NCI-H69 (cell line): ENCODE measurements around the gene CA10.

Experiments used
- DNase-seq: peaks from one replicate; lab custom pipeline; 2025; lab: John Stamatoyannopoulos, UW

CA10 gene

GRCh38 chr17:51647067-51647466, 511.4 kb downstream of the CA10 start:
- no peak for DNase-seq

DNA sequence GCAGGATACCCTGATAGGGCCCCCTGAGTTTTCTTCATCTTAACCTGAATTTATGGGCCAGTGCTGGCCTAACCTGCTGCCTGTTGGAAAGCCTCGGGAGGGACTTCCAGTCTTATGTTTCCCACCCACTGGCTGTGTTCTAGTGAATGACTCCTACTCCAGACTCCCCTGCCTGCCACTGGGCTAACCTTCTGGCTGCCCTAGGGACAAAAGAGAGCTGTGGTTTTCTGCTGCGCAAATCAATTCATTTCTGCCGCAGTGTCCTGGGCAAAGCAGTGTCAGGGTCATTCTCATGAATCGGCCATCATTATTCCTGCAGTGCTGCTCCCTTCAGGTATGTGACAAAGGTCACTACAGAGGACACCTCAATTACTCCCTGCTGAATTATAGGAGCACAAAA, 512.0 kb downstream of the CA10 start:
- no peak for DNase-seq

- DNase-seq: no peak
Observed at GRCh38 chr17:51645056-51645455, 513.5 kb downstream of the CA10 start.

GRCh38 chr17:51643702-51644490, 514.6 kb downstream of the CA10 start:
- no peak for DNase-seq

DNA sequence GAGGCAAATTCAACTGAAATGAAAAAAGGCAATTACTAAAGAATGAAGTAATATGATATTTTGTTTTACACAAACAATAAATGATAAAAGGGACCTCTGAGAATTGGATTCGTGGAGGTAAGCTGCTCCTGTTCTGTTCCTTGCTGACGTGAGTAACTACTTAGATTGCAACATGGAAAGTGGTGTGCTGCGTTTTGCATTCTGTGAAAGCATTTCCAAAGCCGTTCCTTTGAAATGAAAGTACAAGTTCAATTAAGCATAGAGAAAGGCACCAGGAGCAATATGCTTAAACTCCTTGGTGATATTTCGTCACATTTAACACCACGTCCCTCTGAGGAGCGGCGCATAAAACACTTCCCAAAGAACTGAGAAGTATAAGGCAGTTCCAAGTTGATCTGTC, 516.5 kb downstream of the CA10 start:
- no peak for DNase-seq

DNA sequence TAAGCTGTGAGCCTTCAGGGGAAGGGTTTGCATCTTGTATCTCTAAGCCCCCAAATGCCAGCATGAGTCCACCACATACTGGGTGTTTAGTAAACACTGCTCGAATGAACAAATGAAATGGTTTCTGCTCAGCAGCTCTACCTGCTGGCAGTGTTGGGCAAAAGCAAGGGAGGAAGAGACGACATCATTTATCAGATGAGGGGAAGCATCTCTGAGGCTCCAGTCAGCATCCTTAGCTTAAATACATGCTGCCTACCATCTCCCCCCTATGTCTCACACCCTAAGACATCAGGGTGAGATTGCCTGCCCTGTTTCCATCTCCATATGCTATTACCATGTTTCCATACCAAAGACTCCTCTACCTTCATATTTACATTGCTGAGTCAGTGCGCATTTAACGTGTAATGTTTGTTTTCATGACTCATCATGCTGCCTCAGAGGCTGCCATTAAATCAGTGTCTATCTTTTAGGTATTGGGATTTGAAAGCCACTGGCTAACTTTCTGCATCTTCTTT, 518.3 kb downstream of the CA10 start:
- peak; percentile 70 for DNase-seq

DNA sequence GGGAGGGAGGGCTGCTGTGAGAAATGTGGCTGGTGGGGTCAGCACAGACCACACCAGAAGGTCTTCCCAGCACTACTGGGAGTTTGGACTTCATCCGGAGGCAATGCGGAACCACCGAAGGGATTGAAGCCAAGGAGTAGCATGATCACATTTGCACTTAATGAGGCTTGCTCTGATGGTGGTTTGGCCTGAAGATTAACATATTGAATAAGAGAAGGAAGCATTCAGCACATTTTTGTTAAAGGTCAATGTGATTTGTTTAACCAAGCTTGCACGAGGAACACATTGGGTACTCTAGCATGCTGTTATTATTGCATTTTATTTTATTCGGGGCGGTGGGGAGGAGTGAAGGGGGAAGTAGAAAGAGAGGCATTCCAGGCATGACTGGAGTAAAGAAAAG, 519.5 kb downstream of the CA10 start:
- DNase-seq: no peak

- no peak for DNase-seq
Observed at GRCh38 chr17:51636291-51636690, 522.2 kb downstream of the CA10 start.

GRCh38 chr17:51630101-51630671, 528.3 kb downstream of the CA10 start:
- peak; percentile 34 for DNase-seq

- no peak for DNase-seq
Observed at GRCh38 chr17:51629232-51629631, 529.3 kb downstream of the CA10 start.

- DNase-seq: no peak
Observed at GRCh38 chr17:51627779-51628178, 530.7 kb downstream of the CA10 start.

GRCh38 chr17:51618476-51618875, 540.0 kb downstream of the CA10 start:
- no peak for DNase-seq

GRCh38 chr17:51617986-51618385, 540.5 kb downstream of the CA10 start:
- no peak for DNase-seq

- no peak for DNase-seq
Observed at GRCh38 chr17:51613255-51613654, 545.3 kb downstream of the CA10 start.

DNA sequence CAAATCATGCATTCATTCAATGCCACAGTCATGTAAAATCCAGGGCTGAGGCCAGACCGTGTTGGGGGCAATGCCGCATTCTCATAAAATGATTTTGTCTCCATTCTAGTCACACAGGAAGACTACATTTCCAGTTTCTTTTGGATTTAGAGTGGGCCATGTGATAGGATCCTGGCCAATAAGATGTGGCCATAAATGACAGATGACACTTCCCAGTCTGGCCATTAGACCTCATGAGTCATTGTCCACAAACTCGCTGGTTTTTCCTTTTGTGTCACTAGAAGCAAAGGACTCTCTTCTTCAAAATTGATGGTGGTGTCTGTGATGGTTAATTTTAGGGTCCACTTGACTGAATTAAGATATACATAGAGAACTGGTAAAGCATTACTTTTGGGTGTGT, 545.8 kb downstream of the CA10 start:
- DNase-seq: no peak

- DNase-seq: no peak
Observed at GRCh38 chr17:51611585-51611984, 546.9 kb downstream of the CA10 start.

DNA sequence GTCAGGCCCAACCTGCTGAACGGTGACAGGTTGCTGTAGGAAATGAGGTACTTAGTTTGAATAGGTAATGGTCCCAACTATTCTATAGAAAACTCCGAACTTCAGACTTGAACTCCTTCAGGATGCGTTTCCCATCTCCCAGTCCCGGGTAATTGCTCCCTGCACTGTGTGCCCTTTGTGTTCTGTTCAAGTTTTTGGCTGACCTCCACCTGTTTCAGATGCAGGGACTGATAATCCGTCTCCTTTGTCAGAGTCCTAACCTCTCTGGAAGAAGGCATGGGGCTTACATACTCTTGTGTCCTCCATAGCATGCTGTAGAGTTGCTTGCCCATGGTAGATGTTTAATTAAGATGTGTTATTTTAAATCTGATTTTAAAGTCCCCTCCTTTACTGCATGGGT, 547.7 kb downstream of the CA10 start:
- no peak for DNase-seq

DNA sequence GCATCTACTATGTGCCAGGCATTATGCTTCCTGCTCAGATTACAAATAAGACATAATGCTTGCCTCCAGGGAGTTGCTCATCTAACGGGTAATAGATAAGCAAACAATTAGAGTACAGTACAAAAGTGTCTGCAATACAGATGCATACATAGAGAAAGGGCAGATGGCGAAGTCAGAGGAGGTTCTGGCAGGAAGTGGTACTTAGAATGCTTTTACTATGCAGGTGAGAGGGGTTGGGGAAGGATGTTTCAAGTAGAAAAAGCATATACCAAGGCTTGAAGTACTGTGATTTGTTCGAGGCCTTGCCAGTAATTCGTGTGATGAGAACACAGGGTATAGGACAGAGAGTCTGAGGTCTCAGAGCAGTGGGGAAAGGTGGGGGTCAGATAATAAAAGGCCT, 548.4 kb downstream of the CA10 start:
- peak; percentile 10 for DNase-seq

- peak; percentile 9 for DNase-seq
Observed at GRCh38 chr17:51608251-51608933, 550.1 kb downstream of the CA10 start.

DNA sequence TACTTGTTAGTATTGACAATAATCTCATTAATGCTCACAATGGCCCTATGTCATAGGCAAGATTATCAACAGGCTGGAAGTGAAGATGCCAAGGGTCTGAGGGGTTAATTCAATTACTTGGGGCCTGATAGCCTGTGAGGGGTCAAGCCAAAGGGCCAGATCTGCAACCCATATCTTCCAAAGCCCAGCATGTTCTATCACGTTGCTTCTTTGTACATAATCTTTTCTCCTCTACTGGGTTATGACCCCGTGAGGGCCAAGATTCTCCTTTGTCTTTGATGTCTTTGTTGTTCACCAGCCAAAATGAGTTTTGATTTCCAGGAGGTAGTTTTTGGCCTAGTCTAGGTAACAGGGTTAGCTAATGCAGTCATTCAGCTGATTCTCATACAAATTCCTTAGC, 551.0 kb downstream of the CA10 start:
- no peak for DNase-seq

DNA sequence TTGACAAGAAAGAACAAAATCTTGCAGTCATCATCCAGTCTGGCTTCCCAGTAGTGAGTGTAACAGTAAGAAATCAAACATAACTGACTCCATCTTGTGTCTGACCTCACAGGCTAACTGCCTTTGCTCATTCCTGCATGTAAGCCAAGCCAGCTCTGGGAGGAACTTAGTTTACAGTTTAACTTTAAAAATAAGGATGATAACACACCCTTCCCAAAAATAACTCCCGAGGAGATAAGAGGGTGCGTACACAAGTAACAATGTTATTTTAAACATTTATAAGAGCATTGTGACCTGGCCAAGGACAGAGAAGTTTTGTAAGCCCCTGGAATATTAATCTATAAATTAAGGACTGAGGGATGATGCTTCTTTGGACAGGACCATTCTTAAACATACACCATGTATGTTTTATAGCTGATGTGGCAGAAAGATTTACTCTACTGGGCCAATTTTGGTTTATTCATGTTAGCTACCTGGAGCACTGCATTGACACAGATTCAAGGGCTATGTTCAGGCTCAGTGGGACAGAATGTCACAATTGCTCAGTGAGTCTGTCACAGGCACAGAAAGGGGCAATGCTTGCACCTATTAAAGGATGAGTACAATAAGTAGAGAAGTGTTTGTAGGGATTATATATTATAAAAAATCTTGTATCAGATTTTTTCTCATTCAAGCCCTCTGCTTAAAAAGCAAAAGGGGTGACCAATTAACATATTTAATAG, 554.1 kb downstream of the CA10 start:
- DNase-seq: no peak

DNA sequence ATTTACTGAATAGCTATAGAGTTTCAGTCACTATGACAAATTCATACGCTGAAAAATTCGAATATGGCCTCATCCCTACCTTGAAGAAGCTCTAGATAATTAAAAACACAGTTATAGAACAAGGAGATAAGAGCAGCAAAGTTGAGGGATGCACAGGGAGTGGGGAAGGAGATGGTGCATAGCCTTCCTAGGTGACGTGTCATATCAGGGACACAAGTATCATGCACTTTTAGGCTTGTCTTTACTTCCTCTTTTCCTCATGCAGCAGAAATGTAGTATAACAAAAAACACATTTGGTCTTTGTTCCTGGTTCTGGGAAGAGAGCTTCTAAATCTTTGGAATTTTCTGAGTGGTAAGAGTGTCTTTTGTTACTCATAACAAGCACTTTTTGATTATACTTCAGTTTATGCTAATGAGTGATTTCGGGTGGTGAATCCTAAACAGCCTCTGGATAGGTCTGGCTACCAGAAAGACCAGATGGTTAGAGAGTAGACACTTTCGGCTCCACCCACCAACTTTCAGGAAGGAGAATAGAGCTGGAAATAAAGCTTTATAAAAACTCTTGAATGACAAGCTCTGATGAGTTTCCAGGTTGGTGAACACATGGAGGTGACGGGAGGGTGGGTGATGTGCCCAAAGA, 556.8 kb downstream of the CA10 start:
- DNase-seq: no peak
